Upper lobe of left lung (tissue), 6 donors: ENCODE data around the gene PIK3IP1. TPM values are rescaled to one million over a fixed set of nuclear protein-coding genes. Genes with fewer than 3 reads are reported as not detected.
A peak's percentile ranks its signal among the peaks of the same experiment; 100 is the strongest.
"Not testable (repeated sequence)": the region's sequence is repeated elsewhere in the genome, so short reads cannot be mapped to it uniquely, and the experiment has no call there.

Experiments used
- ATAC-seq, 2 donors: fragments of 200-7000 bp; cut with Tn5 transposase; one replicate each; pipeline ENCODE4 v1.9.1; 2022; ENCODE audit warnings: mild to moderate bottlenecking in 2 of 2, moderate library complexity in 2 of 2; ENCODE audit not compliant: low FRiP score in 2 of 2
- DNase-seq, 2 donors: peaks; one replicate each; pipeline ENCODE4 v3.0.0-alpha.2; 2019 to 2020
- H3K27ac ChIP-seq, 4 donors: fragments of 200-600 bp; sonication (generic); one replicate each; pipeline ENCODE4 v1.5.1; 2016 to 2019
- H3K27me3 ChIP-seq, 4 donors: fragments of 200-600 bp; sonication (generic); one replicate each; pipeline ENCODE4 v1.5.1; 2017 to 2019
- H3K36me3 ChIP-seq, 4 donors: fragments of 200-600 bp; sonication (generic); one replicate each; pipeline ENCODE4 v1.5.1; 2016 to 2019
- H3K4me1 ChIP-seq, 4 donors: fragments of 200-600 bp; sonication (generic); one replicate each; pipeline ENCODE4 v1.5.1; 2018 to 2019
- H3K4me3 ChIP-seq, 4 donors: fragments of 200-600 bp; sonication (generic); one replicate each; pipeline ENCODE4 v1.5.1; 2017 to 2019; ENCODE audit warnings: mild to moderate bottlenecking in 2 of 4, moderate library complexity in 1 of 4
- H3K9me3 ChIP-seq, 4 donors: fragments of 200-600 bp; sonication (generic); one replicate each; pipeline ENCODE4 v1.5.1; 2018 to 2019
- EP300 ChIP-seq, 4 donors: sonication (generic); formaldehyde crosslinking; IDR thresholded peaks; one replicate each; pipeline ENCODE4 v1.5.1; 2017; ENCODE audit warnings: antibody characterized with exemption in 4 of 4, control low read depth in 2 of 4
- POLR2A ChIP-seq, 4 donors: fragments of 450-650 bp; IDR thresholded peaks; one replicate each; pipeline ENCODE4 v1.5.1; 2016 to 2017; ENCODE audit warnings: antibody characterized with exemption in 4 of 4, mild to moderate bottlenecking in 2 of 4
- POLR2AphosphoS5 ChIP-seq, 2 donors: sonication (generic); formaldehyde crosslinking; IDR thresholded peaks; one replicate each; pipeline ENCODE4 v1.5.1; 2017; ENCODE audit warnings: antibody characterized with exemption in 2 of 2
- WGBS, 2 donors: methylation state at CpG; one replicate each; pipeline ENCODE4 v1.1.5; 2017 to 2018; 5-methylcytosine and 5-hydroxymethylcytosine counted together
- total RNA-seq, 6 donors: library from RNA; depleted of rRNA in 4 of 6; stranded (reverse); fragments of >200 nt in 4 of 6; gene quantifications; one replicate each; pipeline versions ENCODE4 v1.1.0 to v1.2.1, GENCODE V29; 2016 to 2021
- TF ChIP-seq, protein P1 (sequence below), 6 experiments: fragments of 450-650 bp in 4 of 6; fragments of 200-600 bp in 2 of 6; sonication (generic) in 2 of 6; IDR thresholded peaks; one replicate each; pipeline ENCODE4 v1.5.1; 2016 to 2019; ENCODE audit warnings: antibody characterized with exemption in 6 of 6
- donor health status: DM: no; HTN: no; CAD: no; lungs with moderate emphysema.
- donor health status: DM: no; HTN: yes; CAD: no; lungs with severe emphysema.

The PIK3IP1 gene
- total RNA-seq, 6 donors from 2014 or later: 38.9 to 97.1 (median 65.8) TPM

- ATAC-seq: no peak
- Histone ChIP-seq H3K9me3 (no peaks in the 10 kb centered on the region), H3K4me1 (peaks cover under 1 to 23% (median 9%) of the 10 kb centered on the region in 4 donors), H3K4me3 (no peak overlapping the region), H3K27me3 (no peaks in the 10 kb centered on the region), H3K27ac (no peak overlapping the region), H3K36me3 (peaks cover 0 to 3% (median 0%) of the 10 kb centered on the region in 4 donors)
- TF ChIP-seq, protein P1, sequence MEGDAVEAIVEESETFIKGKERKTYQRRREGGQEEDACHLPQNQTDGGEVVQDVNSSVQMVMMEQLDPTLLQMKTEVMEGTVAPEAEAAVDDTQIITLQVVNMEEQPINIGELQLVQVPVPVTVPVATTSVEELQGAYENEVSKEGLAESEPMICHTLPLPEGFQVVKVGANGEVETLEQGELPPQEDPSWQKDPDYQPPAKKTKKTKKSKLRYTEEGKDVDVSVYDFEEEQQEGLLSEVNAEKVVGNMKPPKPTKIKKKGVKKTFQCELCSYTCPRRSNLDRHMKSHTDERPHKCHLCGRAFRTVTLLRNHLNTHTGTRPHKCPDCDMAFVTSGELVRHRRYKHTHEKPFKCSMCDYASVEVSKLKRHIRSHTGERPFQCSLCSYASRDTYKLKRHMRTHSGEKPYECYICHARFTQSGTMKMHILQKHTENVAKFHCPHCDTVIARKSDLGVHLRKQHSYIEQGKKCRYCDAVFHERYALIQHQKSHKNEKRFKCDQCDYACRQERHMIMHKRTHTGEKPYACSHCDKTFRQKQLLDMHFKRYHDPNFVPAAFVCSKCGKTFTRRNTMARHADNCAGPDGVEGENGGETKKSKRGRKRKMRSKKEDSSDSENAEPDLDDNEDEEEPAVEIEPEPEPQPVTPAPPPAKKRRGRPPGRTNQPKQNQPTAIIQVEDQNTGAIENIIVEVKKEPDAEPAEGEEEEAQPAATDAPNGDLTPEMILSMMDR (IDR thresholded peaks at IDR 0.05): no peak
- TF ChIP-seq POLR2AphosphoS5 (IDR thresholded peaks at IDR 0.05) (no peak), POLR2A (IDR thresholded peaks at IDR 0.05) (no peak), EP300 (IDR thresholded peaks at IDR 0.05) (no peak)
- no peak for DNase-seq
Observed at GRCh38 chr22:31241936-31242335, 50.4 kb downstream of the PIK3IP1 start.

DNA sequence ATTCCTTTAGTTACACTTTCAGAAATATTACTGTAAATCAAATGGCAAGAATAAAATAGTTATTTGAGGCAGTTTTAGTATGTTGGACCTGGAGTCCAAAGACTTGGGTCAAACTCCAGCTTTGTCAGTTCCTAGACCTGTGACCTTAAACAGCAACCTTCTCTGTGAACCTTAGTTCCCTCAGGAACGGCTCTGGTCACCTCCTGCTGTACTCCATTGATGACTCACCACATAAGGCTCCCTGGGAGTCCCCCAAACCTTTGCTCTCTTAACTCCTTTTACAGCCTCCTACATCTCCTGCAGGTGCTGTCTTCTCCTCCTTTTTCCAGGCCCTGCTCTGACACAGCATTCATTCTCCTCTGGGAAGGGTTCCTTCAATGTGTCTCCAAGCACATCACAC lies 51.1 kb downstream of the PIK3IP1 start:
- Histone ChIP-seq H3K4me3 (no peak overlapping the region), H3K9me3 (no peaks in the 10 kb centered on the region), H3K27me3 (no peaks in the 10 kb centered on the region), H3K27ac (no peak overlapping the region), H3K36me3 (peaks cover 0 to 3% (median 0%) of the 10 kb centered on the region in 4 donors), H3K4me1 (peaks cover 0 to 23% (median 14%) of the 10 kb centered on the region in 4 donors)
- ATAC-seq (no peak), DNase-seq (no peak)
- no peak for TF ChIP-seq EP300 (IDR thresholded peaks at IDR 0.05)
- TF ChIP-seq POLR2AphosphoS5 (IDR thresholded peaks at IDR 0.05): no peak
- WGBS, 2 donors: 42 to 64% methylated on average over 1 of the region's 1 CpG

DNA sequence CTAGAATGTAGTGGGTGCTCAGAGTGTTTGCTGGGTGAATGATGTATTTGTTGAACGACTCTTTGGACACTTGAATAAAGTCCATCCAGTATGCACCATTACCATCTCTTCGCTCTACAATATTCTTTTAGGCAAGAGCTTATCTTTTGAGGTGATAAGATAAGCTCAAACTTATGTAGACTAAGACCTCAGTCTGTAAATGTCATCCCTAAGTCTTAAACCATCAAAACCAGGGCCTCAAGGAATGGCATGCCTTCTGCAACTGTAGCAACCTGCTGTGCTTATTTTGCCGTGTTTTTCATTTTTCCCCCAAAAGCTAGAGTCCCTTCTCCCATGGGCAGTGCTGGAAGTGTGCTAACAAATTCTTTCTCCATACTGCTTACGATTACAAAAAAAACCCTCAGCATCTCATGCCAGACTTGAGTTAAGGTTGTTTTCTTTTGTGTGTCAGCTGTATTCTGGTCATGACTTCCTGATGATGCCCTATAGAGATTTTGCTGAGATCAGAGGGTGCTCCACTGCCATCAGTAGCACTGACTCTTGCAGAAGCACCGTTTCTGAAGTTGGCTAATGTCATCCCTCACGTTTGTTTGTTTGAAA lies 52.4 kb downstream of the PIK3IP1 start:
- DNase-seq (no peak), ATAC-seq (no peak)
- Histone ChIP-seq H3K4me1 (peaks cover 6 to 33% (median 27%) of the 10 kb centered on the region in 4 donors), H3K4me3 (no peak overlapping the region), H3K36me3 (peaks cover 0 to 3% (median 0%) of the 10 kb centered on the region in 4 donors), H3K27ac (no peak overlapping the region), H3K9me3 (no peaks in the 10 kb centered on the region), H3K27me3 (no peaks in the 10 kb centered on the region)
- TF ChIP-seq POLR2A (IDR thresholded peaks at IDR 0.05) (no peak), EP300 (IDR thresholded peaks at IDR 0.05) (no peak), POLR2AphosphoS5 (IDR thresholded peaks at IDR 0.05) (no peak)
- TF ChIP-seq, protein P1 (IDR thresholded peaks at IDR 0.05): no peak
- 54 to 66% methylated on average over 6 of the region's 6 CpGs for WGBS, 2 donors

DNA sequence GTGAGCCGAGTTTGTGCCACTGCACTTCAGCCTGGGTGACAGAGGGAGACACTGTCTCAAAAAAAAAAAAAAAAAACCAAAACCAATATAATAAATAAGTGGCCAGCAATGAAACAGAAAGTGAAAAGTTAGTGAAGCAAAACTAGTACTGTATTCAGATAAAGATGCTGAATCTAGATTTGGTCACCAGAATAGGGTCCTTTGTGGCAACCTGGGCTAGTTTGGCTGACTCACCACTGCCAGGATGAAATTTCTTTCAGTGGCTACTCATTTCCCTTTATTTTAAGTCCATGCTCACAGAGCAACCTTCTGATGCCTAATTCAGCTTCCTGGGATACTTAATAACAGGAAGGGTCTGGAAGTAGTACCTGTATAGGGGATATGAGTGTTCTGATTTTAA lies 54.2 kb downstream of the PIK3IP1 start:
- no peak for TF ChIP-seq EP300 (IDR thresholded peaks at IDR 0.05)
- TF ChIP-seq, protein P1 (IDR thresholded peaks at IDR 0.05): no peak
- H3K9me3 ChIP-seq: no peaks in the 10 kb centered on the region
- ATAC-seq: no peak
- no peak overlapping the region for H3K4me3 ChIP-seq
- WGBS, 2 donors: 97 to 100% methylated on average over 1 of the region's 1 CpG
- DNase-seq: no peak
- peaks cover 0 to 3% (median 0%) of the 10 kb centered on the region in 4 donors for H3K36me3 ChIP-seq
- no peaks in the 10 kb centered on the region for H3K27me3 ChIP-seq
- H3K4me1 ChIP-seq: peaks cover 21 to 45% (median 35%) of the 10 kb centered on the region in 4 donors
- no peak overlapping the region for H3K27ac ChIP-seq

DNA sequence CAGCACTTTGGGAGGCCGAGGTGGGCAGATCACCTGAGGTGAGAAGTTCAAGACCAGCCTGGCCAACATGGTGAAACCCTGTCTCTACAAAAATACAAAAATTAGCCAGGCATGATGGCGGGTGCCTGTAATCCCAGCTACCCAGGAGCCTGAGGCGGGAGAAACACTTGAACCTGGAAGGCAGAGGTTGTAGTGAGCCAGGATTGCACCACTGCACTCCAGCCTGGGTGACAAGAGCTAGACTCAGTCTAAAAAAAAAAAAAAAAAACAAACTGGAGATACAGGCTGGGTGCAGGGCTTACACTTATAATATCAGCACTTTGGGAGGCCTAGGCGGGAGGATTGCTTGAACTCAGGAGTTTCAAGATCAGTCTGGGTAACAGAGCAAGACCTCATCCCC lies 56.2 kb downstream of the PIK3IP1 start:
- 77 to 79% methylated on average over 4 of the region's 4 CpGs for WGBS, 2 donors
- not testable (repeated sequence) for H3K9me3 ChIP-seq, H3K4me3 ChIP-seq, H3K36me3 ChIP-seq, H3K27me3 ChIP-seq, ATAC-seq
- peak in 1 of 2 donors; percentile 69 for DNase-seq
- Histone ChIP-seq H3K4me1 (peaks cover 40 to 59% (median 52%) of the 10 kb centered on the region in 4 donors), H3K27ac (peak overlapping the region in 3 of 4 donors; percentile 21 to 89 (median 52))

DNA sequence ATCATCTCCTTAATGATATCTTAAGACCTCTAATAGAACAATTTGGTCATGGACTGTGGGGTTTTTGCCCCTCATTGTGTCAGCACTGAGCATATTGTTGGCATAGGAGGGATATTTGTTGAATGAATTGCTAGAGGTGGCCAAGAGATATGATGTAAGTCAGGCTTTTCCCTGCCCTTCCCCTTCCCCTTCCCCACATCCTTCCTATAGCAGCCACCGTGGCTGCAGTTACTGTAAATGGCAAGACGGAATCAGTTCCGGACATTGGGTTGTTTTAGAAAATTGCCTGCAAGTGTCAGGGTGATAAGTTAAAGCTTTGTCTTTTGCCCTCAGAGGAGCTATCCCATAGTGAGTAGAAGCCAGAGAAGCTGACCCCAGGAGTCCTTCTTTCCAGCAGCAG lies 57.2 kb downstream of the PIK3IP1 start:
- H3K4me1 ChIP-seq: peaks cover 50 to 68% (median 60%) of the 10 kb centered on the region in 4 donors
- H3K4me3 ChIP-seq: no peak overlapping the region
- H3K9me3 ChIP-seq: no peaks in the 10 kb centered on the region
- no peaks in the 10 kb centered on the region for H3K36me3 ChIP-seq
- DNase-seq: peak in 1 of 2 donors; percentile 44
- H3K27me3 ChIP-seq: no peaks in the 10 kb centered on the region
- TF ChIP-seq, protein P1 (IDR thresholded peaks at IDR 0.05): no peak
- peak; percentile 39 to 78 for TF ChIP-seq POLR2AphosphoS5 (IDR thresholded peaks at IDR 0.05)
- TF ChIP-seq POLR2A (IDR thresholded peaks at IDR 0.05): no peak
- TF ChIP-seq EP300 (IDR thresholded peaks at IDR 0.05): peak in 1 of 4 donors; percentile 30
- 36 to 66% methylated on average over 3 of the region's 3 CpGs for WGBS, 2 donors
- peak overlapping the region; percentile 49 to 92 (median 70) for H3K27ac ChIP-seq
- ATAC-seq: no peak
